Neuronal stem cell (in vitro differentiated cells): ENCODE measurements around the gene DBNDD2. TPM values are rescaled to one million over a fixed set of nuclear protein-coding genes. Genes with fewer than 3 reads are reported as not detected.

Source experiments
- DNase-seq: peaks from one replicate; pipeline ENCODE4 v3.0.0-alpha.2; 2013; ENCODE audit warnings: low spot score
- H2AFZ ChIP-seq: one replicate; pipeline ENCODE4 v1.6.1; 2013; ENCODE audit warnings: mild to moderate bottlenecking, low read length, inconsistent platforms
- H2AK5ac ChIP-seq: 2 replicates; pipeline ENCODE4 v1.6.1; 2013; ENCODE audit warnings: low read depth, mild to moderate bottlenecking, inconsistent platforms, low read length, moderate library complexity, mixed read lengths
- H2BK120ac ChIP-seq: 2 replicates; pipeline ENCODE4 v1.6.1; 2013; ENCODE audit warnings: low read depth, mild to moderate bottlenecking, inconsistent platforms, low read length, moderate library complexity, mixed read lengths
- H2BK12ac ChIP-seq: one replicate; pipeline ENCODE4 v1.6.1; 2013; ENCODE audit warnings: low read length, inconsistent platforms
- H2BK15ac ChIP-seq: 2 replicates; pipeline ENCODE4 v1.6.1; 2013; ENCODE audit warnings: mild to moderate bottlenecking, low read length, inconsistent platforms, mixed read lengths
- H2BK5ac ChIP-seq: one replicate; pipeline ENCODE4 v1.6.1; 2013; ENCODE audit warnings: inconsistent platforms, mild to moderate bottlenecking, low read length, moderate library complexity
- H3K14ac ChIP-seq: one replicate; pipeline ENCODE4 v1.6.1; 2013; ENCODE audit warnings: low read length, inconsistent platforms
- H3K18ac ChIP-seq: 2 replicates; pipeline ENCODE4 v1.6.1; 2013; ENCODE audit warnings: low read length, inconsistent platforms
- H3K23ac ChIP-seq: 2 replicates; pipeline ENCODE4 v1.6.1; 2013; ENCODE audit warnings: low read depth, mild to moderate bottlenecking, mixed read lengths, low read length, inconsistent platforms; ENCODE audit not compliant: poor library complexity
- H3K27ac ChIP-seq: replicated peaks from 3 replicates; pipeline ENCODE4 v1.5.1; 2013; ENCODE audit warnings: low read length, inconsistent platforms
- H3K27me3 ChIP-seq, 3 experiments: 2 replicates each; pipeline ENCODE4 v1.6.1; 2013; ENCODE audit warnings: low read length in 3 of 3, mild to moderate bottlenecking in 2 of 3, inconsistent platforms in 1 of 3, low read depth in 1 of 3, mixed read lengths in 1 of 3, moderate library complexity in 1 of 3; ENCODE audit not compliant: control insufficient read depth in 3 of 3, insufficient read depth in 3 of 3
- H3K36me3 ChIP-seq, 2 donors: replicated peaks in 1 of 2; 2 replicates each; pipeline ENCODE4 v1.6.1; 2013; ENCODE audit warnings: low read length in 2 of 2; ENCODE audit not compliant: control insufficient read depth in 2 of 2, insufficient read depth in 2 of 2
- H3K4ac ChIP-seq: 2 replicates; pipeline ENCODE4 v1.6.1; 2013; ENCODE audit warnings: inconsistent platforms, mild to moderate bottlenecking, low read length, moderate library complexity
- H3K4me1 ChIP-seq, 2 donors: 1 replicate in 1 of 2; 2 replicates in 1 of 2; pipeline ENCODE4 v1.6.1; 2013; ENCODE audit warnings: low read length in 2 of 2, low read depth in 1 of 2; ENCODE audit not compliant: control insufficient read depth in 2 of 2, insufficient read depth in 1 of 2
- H3K4me2 ChIP-seq: one replicate; pipeline ENCODE4 v1.6.1; 2013; ENCODE audit warnings: mild to moderate bottlenecking, low read length, inconsistent platforms; ENCODE audit not compliant: insufficient read depth, poor library complexity, severe bottlenecking
- H3K4me3 ChIP-seq, 2 donors: 2 replicates each; pipeline ENCODE4 v1.5.1; 2013; ENCODE audit warnings: low read length in 2 of 2, mild to moderate bottlenecking in 2 of 2, inconsistent platforms in 1 of 2, moderate library complexity in 1 of 2
- H3K79me1 ChIP-seq: one replicate; pipeline ENCODE4 v1.6.1; 2013; ENCODE audit warnings: low read depth, mild to moderate bottlenecking, inconsistent platforms, low read length, moderate library complexity
- H3K9ac ChIP-seq: one replicate; pipeline ENCODE4 v1.6.1; 2013; ENCODE audit warnings: mild to moderate bottlenecking, low read depth, low read length, inconsistent platforms; ENCODE audit not compliant: poor library complexity
- H3K9me3 ChIP-seq, 2 donors: replicated peaks in 1 of 2; 2 replicates each; pipeline versions ENCODE3 to v1.6.1; 2013; ENCODE audit warnings: low read length in 2 of 2, mild to moderate bottlenecking in 2 of 2, inconsistent platforms in 1 of 2, low read depth in 1 of 2, mixed read lengths in 1 of 2, moderate library complexity in 1 of 2; ENCODE audit not compliant: control insufficient read depth in 2 of 2, insufficient read depth in 1 of 2
- H4K8ac ChIP-seq: one replicate; pipeline ENCODE4 v1.6.1; 2013; ENCODE audit warnings: low read depth, mild to moderate bottlenecking, inconsistent platforms, low read length, moderate library complexity
- H4K91ac ChIP-seq: one replicate; pipeline ENCODE4 v1.6.1; 2013; ENCODE audit warnings: low read length, low read depth, mild to moderate bottlenecking, inconsistent platforms; ENCODE audit not compliant: poor library complexity
- WGBS, 2 donors: extraction: QIAGEN DNeasy Blood & Tissue Kit; methylation state at CpG; one replicate each; pipeline ENCODE4 v1.1.7; 2013; ENCODE audit warnings: missing lambda C conversion rate in 2 of 2, mixed read lengths in 1 of 2; ENCODE audit not compliant: insufficient read length in 2 of 2, insufficient replicate concordance in 1 of 2; ENCODE audit errors: extremely low coverage in 2 of 2; 5-methylcytosine and 5-hydroxymethylcytosine counted together
- polyA plus RNA-seq, 2 experiments: library from polyadenylated mRNA; stranded (reverse); fragments of 200-250 nt; gene quantifications; one replicate each; pipeline ENCODE4 v1.2.3, GENCODE V29; 2013

The DBNDD2 gene, protein sequence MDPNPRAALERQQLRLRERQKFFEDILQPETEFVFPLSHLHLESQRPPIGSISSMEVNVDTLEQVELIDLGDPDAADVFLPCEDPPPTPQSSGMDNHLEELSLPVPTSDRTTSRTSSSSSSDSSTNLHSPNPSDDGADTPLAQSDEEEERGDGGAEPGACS
- polyA plus RNA-seq (2013, experiment 1 of 2): 23.7 TPM
- polyA plus RNA-seq (2013, experiment 2 of 2): 21.4 TPM

DNA sequence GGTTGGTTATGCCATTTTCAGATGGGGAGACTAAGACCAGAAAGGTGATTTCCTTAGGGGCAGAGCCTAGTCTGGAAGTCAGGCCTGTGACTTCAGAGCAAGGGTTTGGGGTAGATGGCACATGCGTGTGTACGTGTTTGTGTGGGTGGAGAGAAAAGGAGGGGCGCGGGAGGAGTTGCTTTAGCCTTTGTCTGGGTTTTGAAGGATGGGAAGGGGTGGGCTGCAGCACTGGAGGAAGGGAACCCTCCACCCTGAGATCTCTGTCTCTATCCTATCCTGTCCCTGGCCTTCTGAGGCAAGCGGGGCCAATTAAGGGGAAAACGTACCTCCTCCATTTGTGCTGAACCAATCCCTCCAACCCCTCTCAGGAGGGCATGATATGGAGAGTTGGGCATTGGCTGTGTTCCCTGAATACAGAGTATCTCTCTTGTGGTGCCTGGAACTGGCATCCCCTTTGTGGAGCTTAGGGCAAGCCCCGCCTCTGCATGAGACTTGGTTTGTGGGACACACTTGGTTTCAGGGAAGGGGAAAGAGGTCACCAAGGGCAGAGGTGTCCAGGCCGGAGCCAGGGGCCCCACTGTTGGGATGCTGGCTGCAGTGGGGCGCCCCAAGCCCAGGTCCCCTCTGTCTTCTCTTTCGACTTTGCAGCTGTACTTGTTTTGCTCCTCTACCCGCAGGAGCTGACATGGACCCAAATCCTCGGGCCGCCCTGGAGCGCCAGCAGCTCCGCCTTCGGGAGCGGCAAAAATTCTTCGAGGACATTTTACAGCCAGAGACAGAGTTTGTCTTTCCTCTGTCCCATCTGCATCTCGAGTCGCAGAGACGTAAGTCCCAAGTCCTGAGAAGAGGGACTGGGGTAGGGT, at the start of gene DBNDD2:
Gene DBNDD2 (plus strand): TSS at position 507 of the 863 bp plus-strand sequence. CDS start 179 bp downstream, at position 686.
- H3K14ac ChIP-seq: peak within 1 kb of the TSS; percentile 61
- no peak for DNase-seq

DNA sequence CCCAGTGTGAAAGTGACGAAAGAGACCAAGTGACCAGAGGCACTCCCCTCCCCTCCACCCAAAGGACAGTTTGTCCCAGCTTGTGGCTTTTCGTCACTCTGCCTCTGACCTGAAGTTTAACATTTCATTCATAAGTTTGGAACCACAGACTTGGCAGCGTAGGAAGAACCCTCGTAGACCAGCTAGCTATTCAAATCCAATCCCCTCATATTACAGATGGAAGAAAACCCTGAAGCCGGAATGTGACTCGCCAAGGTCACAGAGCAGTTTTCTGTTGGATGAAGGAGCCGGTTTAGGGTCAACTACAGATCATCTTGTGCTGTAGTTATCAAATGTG, 49.1 kb upstream of the DBNDD2 start:
- H3K14ac ChIP-seq: no peak overlapping the region
- H3K27ac ChIP-seq: no peak overlapping the region
- no peak for DNase-seq
- H2AK5ac ChIP-seq: no peak overlapping the region
- no peak overlapping the region for H4K8ac ChIP-seq
- no peak overlapping the region for H2BK12ac ChIP-seq
- H3K4ac ChIP-seq: no peak overlapping the region
- H3K9ac ChIP-seq: no peak overlapping the region
- no peaks in the 10 kb centered on the region for H3K9me3 ChIP-seq
- H2BK5ac ChIP-seq: no peak overlapping the region
- no peak overlapping the region for H3K4me3 ChIP-seq
- H3K36me3 ChIP-seq: no peaks in the 10 kb centered on the region
- H4K91ac ChIP-seq: no peak overlapping the region
- no peak overlapping the region for H2BK15ac ChIP-seq
- H3K27me3 ChIP-seq: no peaks in the 10 kb centered on the region
- no peak overlapping the region for H3K18ac ChIP-seq
- H2AFZ ChIP-seq: no peak overlapping the region
- no peak overlapping the region for H3K23ac ChIP-seq
- WGBS, 2 donors: no CpG with 5 or more reads among the region's 7 CpGs
- no peaks in the 10 kb centered on the region for H3K79me1 ChIP-seq
- peaks cover 3% of the 10 kb centered on the region in 2 donors for H3K4me1 ChIP-seq
- no peak overlapping the region for H3K4me2 ChIP-seq
- H2BK120ac ChIP-seq: no peak overlapping the region

More for the DNA sequence above, at the start of gene DBNDD2:
- H2AK5ac ChIP-seq: peak within 1 kb of the TSS; percentile 78
- no peak within 1 kb of the TSS for H3K27ac ChIP-seq
- H3K4ac ChIP-seq: no peak within 1 kb of the TSS
- H2BK120ac ChIP-seq: peak within 1 kb of the TSS; percentile 39
- H4K91ac ChIP-seq: no peak within 1 kb of the TSS
- peaks cover 0 to 2% of the 10 kb centered on the region in 2 donors for H3K9me3 ChIP-seq
- H3K9ac ChIP-seq: peak within 1 kb of the TSS; percentile 95
- no peaks in the 10 kb centered on the region for H3K79me1 ChIP-seq
- WGBS, 2 donors: no CpG with 5 or more reads among the region's 21 CpGs
- H2AFZ ChIP-seq: peak within 1 kb of the TSS; percentile 98
- H2BK15ac ChIP-seq: peak within 1 kb of the TSS; percentile 63
- peak within 1 kb of the TSS; percentile 21 for H4K8ac ChIP-seq
- peak within 1 kb of the TSS; percentile 81 to 94 for H3K4me3 ChIP-seq
- H2BK12ac ChIP-seq: peak within 1 kb of the TSS; percentile 46
- H3K36me3 ChIP-seq: peaks cover 7 to 39% of the 10 kb centered on the region in 2 donors
- peak within 1 kb of the TSS; percentile 100 for H3K4me2 ChIP-seq
- peak within 1 kb of the TSS; percentile 93 for H2BK5ac ChIP-seq
- H3K23ac ChIP-seq: peak within 1 kb of the TSS; percentile 90
- H3K18ac ChIP-seq: peak within 1 kb of the TSS; percentile 97
- peaks cover 0 to 32% (median 3%) of the 10 kb centered on the region in 3 experiments for H3K27me3 ChIP-seq
- H3K4me1 ChIP-seq: peaks cover 5 to 9% of the 10 kb centered on the region in 2 donors

DNA sequence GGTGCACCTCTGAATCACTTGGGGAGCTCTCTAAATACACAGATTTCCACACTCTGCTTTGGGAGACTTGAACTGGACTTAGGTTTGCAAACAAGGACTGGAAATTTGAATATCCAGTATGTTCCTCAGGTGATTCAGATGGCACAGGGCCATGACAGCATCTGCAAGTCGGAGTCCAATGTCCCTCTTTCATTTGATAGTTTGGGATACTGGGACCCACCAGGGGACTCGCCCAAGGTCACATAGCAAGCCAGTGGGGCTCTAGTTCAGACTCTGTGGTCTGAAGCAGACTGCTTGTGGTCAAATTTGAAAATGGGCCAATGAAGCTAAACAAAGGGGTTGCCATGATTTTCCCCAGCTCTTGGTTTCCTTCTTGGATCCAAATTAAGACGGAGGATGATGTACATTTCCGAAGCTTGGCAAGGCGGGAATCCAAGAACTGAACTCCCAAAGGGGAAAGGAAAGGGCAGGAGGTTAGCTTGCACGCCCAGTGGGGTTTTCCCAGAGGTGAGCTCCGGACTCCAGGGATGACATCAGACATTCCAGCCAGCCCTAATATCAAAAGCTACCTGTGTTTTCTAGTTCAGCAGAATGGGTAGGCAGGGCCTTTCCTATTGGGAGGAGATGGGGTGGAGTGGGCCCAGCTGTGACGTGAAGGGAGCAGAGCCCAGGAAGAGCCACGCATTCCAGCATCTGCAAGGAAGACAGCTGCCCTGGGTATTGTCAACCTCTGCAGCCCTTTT, 48.5 kb upstream of the DBNDD2 start:
- H2AK5ac ChIP-seq: no peak overlapping the region
- no peak overlapping the region for H3K4ac ChIP-seq
- H3K9ac ChIP-seq: no peak overlapping the region
- no peak overlapping the region for H2BK12ac ChIP-seq
- no peak overlapping the region for H3K4me2 ChIP-seq
- WGBS, 2 donors: no CpG with 5 or more reads among the region's 9 CpGs
- no peaks in the 10 kb centered on the region for H3K9me3 ChIP-seq
- no peak overlapping the region for H2AFZ ChIP-seq
- H3K36me3 ChIP-seq: no peaks in the 10 kb centered on the region
- no peaks in the 10 kb centered on the region for H3K79me1 ChIP-seq
- no peak overlapping the region for H3K4me3 ChIP-seq
- H3K23ac ChIP-seq: no peak overlapping the region
- no peak overlapping the region for H2BK120ac ChIP-seq
- H3K18ac ChIP-seq: no peak overlapping the region
- H3K4me1 ChIP-seq: peaks cover 3 to 5% of the 10 kb centered on the region in 2 donors
- H2BK5ac ChIP-seq: no peak overlapping the region
- H3K14ac ChIP-seq: no peak overlapping the region
- no peak overlapping the region for H2BK15ac ChIP-seq
- H4K91ac ChIP-seq: no peak overlapping the region
- no peak for DNase-seq
- H4K8ac ChIP-seq: no peak overlapping the region
- no peaks in the 10 kb centered on the region for H3K27me3 ChIP-seq
- H3K27ac ChIP-seq: no peak overlapping the region
